GM20431 (cell line): Measurements from ENCODE around the gene MYO3A.
"Not testable (repeated sequence)": the region's sequence is repeated elsewhere in the genome, so short reads cannot be mapped to it uniquely, and the experiment has no call there.

Source experiments
- in situ Hi-C: fragments of 300-500 bp; cut with MseI, MboI; formaldehyde crosslinking; loops from one replicate; pipeline ENCODE4 v1.15.0; 2020; ENCODE audit warnings: low sequenced_read_pairs; ENCODE audit not compliant: unreplicated experiment

Gene MYO3A

GRCh38 chr10:25972631-25973030 is 38.6 kb downstream of the MYO3A start:
- in situ Hi-C loops = no loop called here

DNA sequence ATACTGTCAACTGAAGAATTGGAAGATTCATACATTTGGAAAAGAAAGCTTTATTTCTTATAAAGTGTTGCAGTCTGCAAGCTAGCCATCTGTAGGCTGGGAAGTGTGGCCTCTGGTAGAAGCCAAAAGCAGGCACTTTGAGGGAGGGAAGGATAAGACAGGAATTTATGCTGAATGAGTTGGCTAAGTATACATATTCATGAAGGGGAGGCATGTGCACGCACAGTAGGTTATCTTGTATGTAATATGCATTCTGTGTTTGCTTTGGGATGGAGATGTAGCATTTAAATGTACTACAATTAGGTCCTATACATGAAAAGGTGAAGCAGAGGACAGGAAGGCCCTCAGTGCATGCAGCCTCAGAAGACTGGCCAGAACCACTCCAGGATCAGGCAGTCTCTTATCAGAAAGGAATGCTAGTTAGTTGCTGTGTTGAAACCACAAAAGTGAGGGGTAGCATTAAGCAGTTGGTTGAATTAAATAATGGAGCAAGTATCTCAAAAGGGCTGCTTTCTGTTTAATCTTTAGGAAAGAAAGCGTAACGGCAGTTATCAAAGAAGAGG is 40.9 kb downstream of the MYO3A start:
- in situ Hi-C loops = no loop called here

- in situ Hi-C loops = no loop called here
These were observed 44.7 kb downstream of the MYO3A start for GRCh38 chr10:25978771-25979170.

DNA sequence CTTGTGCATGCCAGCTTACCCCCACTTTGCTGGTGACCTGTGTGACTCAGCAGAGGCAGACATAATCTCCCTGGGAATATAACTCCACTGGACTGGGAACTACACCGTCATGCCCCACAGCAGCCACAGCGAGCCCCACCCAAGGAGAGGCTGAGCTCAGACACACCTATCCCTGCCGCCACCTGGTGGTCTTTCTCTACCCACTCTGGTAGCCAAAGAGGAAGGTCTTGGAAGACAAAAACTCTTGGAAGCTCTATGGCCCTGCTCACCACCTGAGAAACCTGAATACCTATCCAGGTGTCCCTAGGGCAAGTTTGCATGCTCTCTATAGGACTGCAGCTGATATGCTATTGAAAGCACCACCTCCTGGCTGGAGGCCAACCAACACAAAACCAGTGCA is 48.1 kb downstream of the MYO3A start:
- in situ Hi-C loops = no loop called here

- in situ Hi-C loops = no loop called here
These were observed 54.6 kb downstream of the MYO3A start for GRCh38 chr10:25988583-25988982.

- in situ Hi-C loops = no loop called here
These were observed 55.9 kb downstream of the MYO3A start for GRCh38 chr10:25989951-25990350.

GRCh38 chr10:25999295-25999981 is 65.4 kb downstream of the MYO3A start:
- in situ Hi-C loops = no loop called here

GRCh38 chr10:26000971-26001370 is 66.9 kb downstream of the MYO3A start:
- in situ Hi-C loops = no loop called here

DNA sequence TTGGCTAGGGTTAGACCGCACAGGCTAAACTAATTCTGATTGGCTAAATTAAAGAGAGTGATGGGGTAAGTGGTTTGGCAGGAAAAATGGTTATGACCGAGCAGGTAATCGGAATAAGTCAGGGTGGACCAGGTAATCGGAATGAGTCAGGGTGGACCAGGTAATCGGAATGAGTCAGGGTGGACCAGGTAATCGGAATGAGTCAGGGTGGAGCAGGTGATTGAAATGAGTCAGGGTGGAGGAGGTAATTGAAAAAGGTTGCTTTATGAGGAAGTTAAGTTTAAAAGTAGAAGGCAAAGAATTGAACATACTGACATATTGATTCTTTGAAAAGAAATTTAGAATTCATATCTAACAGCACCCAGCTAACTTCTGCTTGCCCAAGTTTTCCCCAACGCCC is 68.4 kb downstream of the MYO3A start:
- in situ Hi-C loops = not testable (repeated sequence)

DNA sequence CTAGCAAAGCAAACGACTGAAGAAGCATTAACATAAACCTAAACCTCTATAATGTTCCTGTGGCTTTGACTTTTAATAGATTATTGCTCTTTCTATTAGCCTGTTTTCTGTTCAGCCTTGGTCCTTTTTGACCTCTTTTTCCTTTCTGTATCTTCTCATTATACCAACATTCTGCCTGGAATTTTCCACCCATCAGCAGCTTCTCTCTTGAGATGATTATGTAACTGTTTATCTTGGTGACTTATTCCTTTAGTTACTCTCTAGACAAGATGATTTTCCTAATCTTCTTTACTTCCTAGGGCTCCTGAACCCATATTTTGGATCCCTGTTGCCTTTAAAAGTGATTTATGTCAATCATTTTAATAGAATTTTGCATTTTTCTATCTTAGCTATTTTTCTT is 81.1 kb downstream of the MYO3A start:
- in situ Hi-C loops = no loop called here

DNA sequence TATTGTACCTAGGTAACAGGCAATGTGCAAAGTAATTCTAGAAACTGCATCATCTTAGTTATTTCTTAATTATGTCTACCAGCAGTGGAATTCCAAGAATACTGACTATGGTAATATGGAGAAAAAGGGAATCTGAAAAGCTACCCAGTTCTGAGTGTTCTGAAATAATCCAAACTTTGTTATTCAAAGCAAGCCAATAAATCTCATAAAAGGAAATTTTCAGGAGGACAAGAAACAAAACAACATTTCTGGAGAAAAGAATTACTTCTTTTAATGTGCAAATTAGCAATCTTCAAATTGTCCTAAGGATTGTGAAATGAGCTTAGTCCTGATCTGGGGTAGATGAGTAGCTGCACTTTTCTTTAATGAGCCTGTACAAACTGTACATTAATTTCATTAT is 88.8 kb downstream of the MYO3A start:
- in situ Hi-C loops = no loop called here

DNA sequence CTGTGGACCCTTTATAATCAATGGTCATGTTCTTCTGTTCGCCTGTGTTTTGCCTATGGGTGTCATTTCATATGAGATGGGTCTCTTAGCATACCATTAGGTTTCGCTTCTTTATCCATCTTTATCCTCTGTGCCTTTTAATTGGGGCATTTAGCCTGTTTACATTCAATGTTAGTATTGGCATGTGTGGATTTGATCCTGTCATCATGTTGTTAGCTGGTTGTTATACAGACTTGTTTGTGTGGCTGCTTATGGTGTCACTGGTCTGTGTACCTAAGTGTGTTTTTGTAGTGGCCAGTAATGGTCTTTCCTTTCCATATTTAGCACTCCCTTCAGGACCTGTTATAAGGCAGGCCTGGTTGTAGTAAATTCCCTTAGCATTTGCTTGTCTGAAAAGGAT is 90.3 kb downstream of the MYO3A start:
- in situ Hi-C loops = no loop called here

DNA sequence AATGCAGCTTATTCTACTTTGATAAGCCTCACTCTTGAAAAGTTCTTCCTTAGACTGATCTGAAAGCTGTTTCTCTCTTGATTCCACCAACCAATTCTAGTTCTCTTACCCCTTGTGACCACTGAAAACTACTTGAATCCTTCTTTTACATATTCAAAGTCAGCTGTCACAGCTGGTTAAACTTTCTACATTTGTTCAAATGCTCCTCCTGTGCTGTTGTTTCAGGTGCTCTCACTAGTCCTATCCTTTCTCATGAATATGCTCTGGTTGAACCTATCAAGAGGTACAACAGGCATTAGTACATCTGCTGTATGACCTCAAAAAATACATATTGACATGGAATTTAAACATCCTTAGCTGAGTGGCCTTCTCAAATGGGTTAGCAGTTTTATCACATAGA is 91.5 kb downstream of the MYO3A start:
- in situ Hi-C loops = no loop called here

- in situ Hi-C loops = no loop called here
These were observed 95.8 kb downstream of the MYO3A start for GRCh38 chr10:26029858-26030257.

GRCh38 chr10:26031300-26031699 is 97.3 kb downstream of the MYO3A start:
- in situ Hi-C loops = no loop called here

- in situ Hi-C loops = no loop called here
These were observed 109.4 kb downstream of the MYO3A start for GRCh38 chr10:26043469-26043868.

DNA sequence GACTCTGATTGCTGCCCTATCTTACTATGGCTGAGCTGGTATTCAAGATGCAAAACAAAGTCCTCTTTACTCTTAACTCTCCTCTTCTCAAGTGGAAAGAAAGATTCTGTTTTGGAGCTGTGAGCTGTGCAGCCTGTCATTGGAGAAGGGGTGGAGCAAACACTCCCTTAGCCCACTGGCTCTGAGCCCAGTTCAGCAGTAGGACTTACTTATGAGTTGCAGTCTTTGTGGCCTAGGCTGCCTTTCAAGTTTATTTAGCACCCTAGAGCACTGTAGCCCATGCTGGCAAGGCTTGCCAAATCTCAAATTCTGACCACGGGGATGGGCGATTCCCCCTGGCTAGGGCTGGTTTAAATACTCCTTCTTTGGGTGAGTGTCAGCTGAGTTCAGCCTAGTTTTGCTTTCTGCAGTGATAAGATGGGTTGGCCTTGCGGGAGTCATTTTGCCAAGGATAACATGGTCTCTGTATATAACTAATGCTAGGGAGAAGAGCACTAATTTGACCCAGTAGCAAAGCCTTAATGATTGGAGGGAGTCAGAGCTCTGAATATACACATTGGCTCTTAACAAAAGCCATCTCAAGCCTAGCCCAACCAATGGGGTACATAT is 110.2 kb downstream of the MYO3A start:
- in situ Hi-C loops = no loop called here

DNA sequence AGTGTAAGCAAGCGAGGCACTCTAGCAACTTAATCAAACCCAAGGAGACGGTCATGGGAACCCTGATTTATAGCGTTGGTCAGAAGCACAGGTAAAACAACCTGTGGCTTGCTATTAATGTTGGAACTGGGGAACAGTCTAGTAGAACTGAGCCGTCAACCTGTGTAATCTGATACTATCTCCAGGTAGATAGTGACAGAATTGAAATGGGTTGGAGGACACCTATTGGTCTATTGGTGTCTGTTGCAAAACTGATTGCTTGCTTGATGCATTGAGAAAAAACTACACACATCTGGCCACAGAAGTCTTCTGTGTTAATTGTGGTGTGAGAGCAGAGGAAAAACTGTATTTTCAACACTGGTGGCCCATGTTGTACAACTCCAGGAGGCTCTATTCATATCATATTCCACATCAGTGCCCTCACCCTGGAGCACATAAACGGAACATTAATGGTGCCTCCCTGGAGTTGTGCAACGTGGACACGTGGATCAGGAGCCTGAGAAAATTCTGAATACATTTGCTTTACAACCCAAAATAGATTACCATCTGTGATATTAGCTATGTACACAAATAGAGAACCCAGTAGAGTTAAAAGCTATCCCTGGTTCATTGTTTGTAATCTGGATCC is 112.2 kb downstream of the MYO3A start:
- in situ Hi-C loops = no loop called here

DNA sequence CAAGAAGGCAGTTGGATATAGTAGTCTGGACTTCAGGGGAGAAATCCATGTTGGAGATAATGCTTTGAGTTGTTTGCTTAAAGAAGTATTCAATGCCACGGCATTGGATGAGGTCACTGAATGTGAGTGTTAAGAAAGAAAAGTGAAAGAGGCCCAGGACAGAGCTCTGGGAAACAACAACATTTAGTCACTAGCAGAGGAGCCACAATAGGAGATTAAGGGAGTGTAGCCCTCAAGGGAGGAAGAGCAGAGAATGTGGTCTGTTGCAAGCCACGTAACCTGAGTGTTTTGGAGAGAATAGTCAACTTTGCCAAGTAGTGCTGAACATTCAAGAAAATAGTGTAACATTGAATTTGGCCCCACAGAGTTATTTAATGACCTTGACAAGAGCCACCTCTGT is 114.7 kb downstream of the MYO3A start:
- in situ Hi-C loops = no loop called here

DNA sequence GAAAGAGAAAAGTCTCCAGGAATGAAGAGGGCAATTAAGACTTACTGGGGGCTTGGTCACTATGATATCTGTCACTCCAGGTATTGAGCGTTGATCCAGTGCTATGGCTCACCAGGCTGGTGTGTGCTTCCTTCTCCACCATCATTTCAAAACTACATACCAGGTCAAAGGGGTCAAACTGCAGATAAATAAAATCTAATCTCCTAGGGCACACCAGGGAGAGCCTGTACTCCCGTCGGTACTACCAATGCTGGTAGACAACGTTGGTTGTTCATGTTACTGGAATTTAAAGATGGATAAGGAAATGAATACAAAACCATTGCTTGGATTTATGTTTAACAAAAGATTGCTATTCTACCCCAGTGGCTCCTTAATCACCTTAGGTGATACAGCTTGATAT is 118.3 kb downstream of the MYO3A start:
- in situ Hi-C loops = no loop called here

GRCh38 chr10:26057466-26057865 is 123.4 kb downstream of the MYO3A start:
- in situ Hi-C loops = no loop called here
